ENCODE data around the gene ZDHHC17. TPM values are rescaled to one million over a fixed set of nuclear protein-coding genes. Genes with fewer than 3 reads are reported as not detected.
"Not testable (repeated sequence)": the region's sequence is repeated elsewhere in the genome, so short reads cannot be mapped to it uniquely, and the experiment has no call there.

The ZDHHC17 gene
- total and polyA plus RNA-seq, 12 donors: 6.8 to 28.0 (median 21.5) TPM

DNA sequence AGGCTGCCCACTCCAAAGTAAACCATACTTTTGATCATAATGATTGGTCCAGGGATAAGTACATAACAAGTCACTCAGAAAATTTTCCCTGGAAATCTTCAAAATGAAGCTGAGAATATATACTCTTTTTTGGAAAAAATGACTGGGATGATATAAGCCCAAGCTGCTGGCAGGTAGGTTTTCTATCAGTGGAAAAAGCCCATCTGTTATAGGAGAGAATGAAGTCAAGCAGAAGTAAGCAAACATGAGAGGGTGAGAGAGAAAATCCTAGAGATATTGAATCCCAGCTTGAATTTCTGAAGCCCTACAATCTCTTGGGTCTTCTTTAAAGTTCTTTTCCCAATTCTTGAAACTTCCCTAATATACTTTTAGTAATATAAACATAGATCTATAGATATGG is 37.3 kb upstream of the ZDHHC17 start:
- Histone ChIP-seq H3K4me1 (no peaks in the 10 kb centered on the region), H3K4me3 (no peak overlapping the region), H3K9me3 (peaks cover 0 to under 1% (median 0%) of the 10 kb centered on the region in 11 donors), H3K27me3 (no peaks in the 10 kb centered on the region), H3K36me3 (no peaks in the 10 kb centered on the region), H3K27ac (no peak overlapping the region)
- DNase-seq (no peak), ATAC-seq (no peak)
- intact Hi-C loops (cut with DNase I): no loop called here
- TF ChIP-seq, protein P1, sequence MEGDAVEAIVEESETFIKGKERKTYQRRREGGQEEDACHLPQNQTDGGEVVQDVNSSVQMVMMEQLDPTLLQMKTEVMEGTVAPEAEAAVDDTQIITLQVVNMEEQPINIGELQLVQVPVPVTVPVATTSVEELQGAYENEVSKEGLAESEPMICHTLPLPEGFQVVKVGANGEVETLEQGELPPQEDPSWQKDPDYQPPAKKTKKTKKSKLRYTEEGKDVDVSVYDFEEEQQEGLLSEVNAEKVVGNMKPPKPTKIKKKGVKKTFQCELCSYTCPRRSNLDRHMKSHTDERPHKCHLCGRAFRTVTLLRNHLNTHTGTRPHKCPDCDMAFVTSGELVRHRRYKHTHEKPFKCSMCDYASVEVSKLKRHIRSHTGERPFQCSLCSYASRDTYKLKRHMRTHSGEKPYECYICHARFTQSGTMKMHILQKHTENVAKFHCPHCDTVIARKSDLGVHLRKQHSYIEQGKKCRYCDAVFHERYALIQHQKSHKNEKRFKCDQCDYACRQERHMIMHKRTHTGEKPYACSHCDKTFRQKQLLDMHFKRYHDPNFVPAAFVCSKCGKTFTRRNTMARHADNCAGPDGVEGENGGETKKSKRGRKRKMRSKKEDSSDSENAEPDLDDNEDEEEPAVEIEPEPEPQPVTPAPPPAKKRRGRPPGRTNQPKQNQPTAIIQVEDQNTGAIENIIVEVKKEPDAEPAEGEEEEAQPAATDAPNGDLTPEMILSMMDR (IDR thresholded peaks at IDR 0.05): no peak

DNA sequence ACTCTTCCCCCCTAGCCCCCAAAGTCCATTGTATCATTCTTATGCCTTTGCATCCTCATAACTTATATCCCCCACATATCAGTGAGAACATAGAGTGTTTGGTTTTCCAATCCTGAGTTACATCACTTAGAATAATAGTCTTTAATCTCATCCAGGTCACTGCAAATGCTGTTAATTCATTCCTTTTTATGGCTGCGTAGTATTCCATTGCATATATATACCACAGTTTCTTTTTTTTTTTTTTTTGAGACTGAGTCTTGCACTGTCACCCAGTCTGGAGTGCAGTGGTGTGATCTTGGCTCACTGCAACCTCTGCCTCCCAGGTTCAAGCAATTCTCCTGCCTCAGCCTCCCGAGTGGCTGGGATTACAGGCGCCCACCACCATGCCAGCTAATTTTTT is 31.7 kb upstream of the ZDHHC17 start:
- H3K36me3 ChIP-seq; H3K4me3 ChIP-seq; H3K27me3 ChIP-seq; intact Hi-C loops (cut with DNase I); ATAC-seq; H3K27ac ChIP-seq; DNase-seq; H3K4me1 ChIP-seq: not testable (repeated sequence)
- peaks cover 0 to 43% (median 0%) of the 10 kb centered on the region in 11 donors for H3K9me3 ChIP-seq
- 93 to 95% methylated on average over 3 of the region's 3 CpGs for WGBS, 2 donors

DNA sequence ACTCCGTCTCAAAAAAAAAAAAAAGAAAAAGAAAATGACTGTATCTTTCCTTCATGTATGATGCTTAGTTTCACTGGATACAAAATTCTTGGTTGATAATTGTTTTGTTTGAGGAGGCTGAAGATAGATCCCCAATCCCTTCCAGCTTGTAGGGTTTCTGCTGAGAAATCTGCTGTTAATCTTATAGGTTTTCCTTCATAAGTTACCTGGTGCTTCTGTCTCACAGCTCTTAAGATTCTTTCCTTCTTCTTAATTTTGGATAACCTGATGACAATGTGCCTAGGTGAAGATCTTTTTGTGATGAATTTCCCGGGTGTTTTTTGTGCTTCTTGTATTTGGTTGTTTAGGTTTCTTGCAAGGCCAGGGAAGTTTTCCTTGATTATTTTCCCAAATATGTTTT is 26.2 kb upstream of the ZDHHC17 start:
- H3K4me3 ChIP-seq; H3K36me3 ChIP-seq; ATAC-seq; intact Hi-C loops (cut with DNase I); H3K27me3 ChIP-seq; DNase-seq; H3K4me1 ChIP-seq; H3K27ac ChIP-seq: not testable (repeated sequence)
- 94 to 97% methylated on average over 2 of the region's 2 CpGs for WGBS, 2 donors
- peaks cover 0 to 47% (median 2%) of the 10 kb centered on the region in 11 donors for H3K9me3 ChIP-seq

GRCh38 chr12:76738824-76739579 is 24.9 kb upstream of the ZDHHC17 start:
- 65 to 67% methylated on average over 10 of the region's 10 CpGs for whole genome bisulfite sequencing, 2 donors
- no peak for ATAC-seq

DNA sequence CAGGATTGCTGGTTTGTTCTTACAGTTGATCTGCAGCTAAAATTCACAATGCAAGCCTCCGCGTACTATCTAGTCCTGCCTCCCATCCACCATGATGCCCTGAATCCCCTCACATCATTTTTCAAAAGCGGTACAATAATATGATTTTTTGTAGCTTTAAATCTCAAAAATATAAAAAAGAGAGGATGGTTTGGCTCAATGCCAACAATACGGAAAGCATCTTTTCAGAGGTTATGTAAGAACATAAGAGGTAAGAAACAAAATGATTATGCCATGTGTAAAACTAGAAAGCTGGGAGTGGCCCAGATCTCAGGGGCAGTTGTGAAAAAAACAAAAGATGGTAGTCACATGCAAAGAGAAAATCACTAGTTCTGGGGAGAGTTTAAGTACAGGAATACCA is 24.0 kb upstream of the ZDHHC17 start:
- H3K4me3 ChIP-seq: no peak overlapping the region
- H3K27me3 ChIP-seq: no peaks in the 10 kb centered on the region
- intact Hi-C loops (cut with DNase I): no loop called here
- TF ChIP-seq, protein P1 (IDR thresholded peaks at IDR 0.05): no peak
- no peak overlapping the region for H3K27ac ChIP-seq
- ATAC-seq (no peak), DNase-seq (no peak)
- H3K36me3 ChIP-seq: no peaks in the 10 kb centered on the region
- no peaks in the 10 kb centered on the region for H3K4me1 ChIP-seq
- WGBS, 2 donors: 54 to 71% methylated on average over 4 of the region's 4 CpGs
- peaks cover 0 to 27% (median 2%) of the 10 kb centered on the region in 11 donors for H3K9me3 ChIP-seq

More at GRCh38 chr12:76738824-76739579, 24.9 kb upstream of the ZDHHC17 start:
- no peaks in the 10 kb centered on the region for H3K27me3 ChIP-seq
- DNase-seq: no peak
- TF ChIP-seq, protein P1 (IDR thresholded peaks at IDR 0.05): no peak
- H3K36me3 ChIP-seq: no peaks in the 10 kb centered on the region
- intact Hi-C loops (cut with DNase I): no loop called here
- no peak overlapping the region for H3K27ac ChIP-seq
- H3K4me3 ChIP-seq: no peak overlapping the region
- no peaks in the 10 kb centered on the region for H3K4me1 ChIP-seq
- H3K9me3 ChIP-seq: peaks cover 0 to 34% (median 2%) of the 10 kb centered on the region in 11 donors
